Measurements from ENCODE around the gene WDR73. TPM values are rescaled to one million over a fixed set of nuclear protein-coding genes. Genes with fewer than 3 reads are reported as not detected.

The WDR73 gene
- total RNA-seq, 4 donors from 2014 or later = 14.4 to 54.3 (median 39.3) TPM

DNA sequence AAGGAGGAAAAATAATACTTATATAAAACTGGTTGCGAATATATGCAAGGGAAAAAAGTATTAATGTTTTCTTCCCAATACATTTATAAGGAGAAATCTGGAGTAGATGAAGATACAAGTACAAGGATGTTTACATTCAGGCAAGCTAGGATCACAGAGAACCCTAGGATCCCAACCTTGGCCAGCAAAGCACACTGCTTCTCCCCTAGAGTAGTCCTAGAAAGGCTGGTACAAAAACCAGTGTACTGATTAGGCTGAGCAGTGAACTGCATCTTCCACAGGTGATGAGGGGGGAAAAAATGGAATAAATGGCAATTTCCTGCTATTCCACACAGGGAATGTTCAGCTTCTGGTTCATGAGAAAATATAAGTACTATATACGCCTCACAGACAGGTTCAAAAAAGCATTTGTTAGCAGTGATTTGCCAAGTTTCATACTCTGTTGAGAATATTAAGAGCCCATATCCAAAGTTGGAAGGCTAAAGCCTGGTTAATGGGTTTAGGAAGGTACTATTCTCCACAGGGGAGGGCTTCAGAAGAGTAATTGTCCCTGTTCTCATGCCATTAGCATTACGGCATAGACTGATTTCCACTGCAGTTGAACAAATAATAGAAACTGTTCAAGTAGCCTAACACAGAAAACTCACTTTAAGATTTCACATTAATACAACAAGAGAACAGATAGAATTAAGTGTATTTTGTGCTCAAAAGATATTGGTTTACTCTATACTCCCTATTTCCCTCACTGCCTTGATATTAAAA lies 14.3 kb upstream of the WDR73 start:
- intact Hi-C loops (cut with DNase I; ENCODE audit: low total_unique reads) = no loop called here
- no peak for DNase-seq
- Histone ChIP-seq H3K9me3 (no peaks in the 10 kb centered on the region), H3K27ac (no peak overlapping the region), H3K4me1 (no peaks in the 10 kb centered on the region), H3K36me3 (no peaks in the 10 kb centered on the region), H3K4me3 (no peak overlapping the region), H3K27me3 (no peaks in the 10 kb centered on the region)
- TF ChIP-seq POLR2A (IDR thresholded peaks at IDR 0.05) = no peak
- TF ChIP-seq, protein P1, sequence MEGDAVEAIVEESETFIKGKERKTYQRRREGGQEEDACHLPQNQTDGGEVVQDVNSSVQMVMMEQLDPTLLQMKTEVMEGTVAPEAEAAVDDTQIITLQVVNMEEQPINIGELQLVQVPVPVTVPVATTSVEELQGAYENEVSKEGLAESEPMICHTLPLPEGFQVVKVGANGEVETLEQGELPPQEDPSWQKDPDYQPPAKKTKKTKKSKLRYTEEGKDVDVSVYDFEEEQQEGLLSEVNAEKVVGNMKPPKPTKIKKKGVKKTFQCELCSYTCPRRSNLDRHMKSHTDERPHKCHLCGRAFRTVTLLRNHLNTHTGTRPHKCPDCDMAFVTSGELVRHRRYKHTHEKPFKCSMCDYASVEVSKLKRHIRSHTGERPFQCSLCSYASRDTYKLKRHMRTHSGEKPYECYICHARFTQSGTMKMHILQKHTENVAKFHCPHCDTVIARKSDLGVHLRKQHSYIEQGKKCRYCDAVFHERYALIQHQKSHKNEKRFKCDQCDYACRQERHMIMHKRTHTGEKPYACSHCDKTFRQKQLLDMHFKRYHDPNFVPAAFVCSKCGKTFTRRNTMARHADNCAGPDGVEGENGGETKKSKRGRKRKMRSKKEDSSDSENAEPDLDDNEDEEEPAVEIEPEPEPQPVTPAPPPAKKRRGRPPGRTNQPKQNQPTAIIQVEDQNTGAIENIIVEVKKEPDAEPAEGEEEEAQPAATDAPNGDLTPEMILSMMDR (IDR thresholded peaks at IDR 0.05) = no peak

DNA sequence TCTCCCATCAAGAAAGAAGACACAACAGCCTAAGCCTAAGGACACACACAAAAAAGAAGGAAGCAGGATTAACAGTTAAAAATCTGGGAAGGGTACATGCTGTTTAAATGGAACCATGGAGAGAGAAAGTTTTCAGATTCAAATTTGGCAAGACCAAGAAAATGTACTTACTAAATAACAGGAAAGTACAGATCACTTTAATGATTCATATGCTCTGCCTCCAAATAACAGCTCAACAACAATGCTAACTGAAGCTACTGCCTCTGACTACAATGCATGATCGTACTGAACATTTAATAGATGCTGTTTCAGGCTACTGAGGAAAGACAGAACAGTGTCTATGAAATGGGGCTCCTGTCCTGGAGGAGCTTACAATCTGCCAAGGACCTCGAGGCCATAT lies 12.3 kb upstream of the WDR73 start:
- H3K4me3 ChIP-seq = no peak overlapping the region

GRCh38 chr15:84661001-84661400 lies 6.9 kb upstream of the WDR73 start:
- Histone ChIP-seq H3K27me3 (no peaks in the 10 kb centered on the region), H3K36me3 (no peaks in the 10 kb centered on the region), H3K27ac (no peak overlapping the region), H3K4me1 (no peaks in the 10 kb centered on the region), H3K9me3 (no peaks in the 10 kb centered on the region), H3K4me3 (no peak overlapping the region)
- intact Hi-C loops (cut with DNase I; ENCODE audit: low total_unique reads) = no loop called here
- no peak for TF ChIP-seq POLR2A (IDR thresholded peaks at IDR 0.05)
- TF ChIP-seq, protein P1 (IDR thresholded peaks at IDR 0.05) = no peak
- no peak for DNase-seq

More for the DNA sequence above, 12.3 kb upstream of the WDR73 start:
- no peaks in the 10 kb centered on the region for H3K36me3 ChIP-seq
- no peak for TF ChIP-seq POLR2A (IDR thresholded peaks at IDR 0.05)
- TF ChIP-seq, protein P1 (IDR thresholded peaks at IDR 0.05) = no peak
- no peaks in the 10 kb centered on the region for H3K9me3 ChIP-seq
- H3K4me1 ChIP-seq = no peaks in the 10 kb centered on the region
- no peak overlapping the region for H3K27ac ChIP-seq
- H3K27me3 ChIP-seq = no peaks in the 10 kb centered on the region
- DNase-seq = no peak
- intact Hi-C loops (cut with DNase I; ENCODE audit: low total_unique reads) = no loop called here

- TF ChIP-seq POLR2A (IDR thresholded peaks at IDR 0.05) = no peak
- TF ChIP-seq, protein P1 (IDR thresholded peaks at IDR 0.05) = no peak
- Histone ChIP-seq H3K4me1 (peaks cover 0 to 4% of the 10 kb centered on the region in 2 donors), H3K27me3 (no peaks in the 10 kb centered on the region), H3K36me3 (no peaks in the 10 kb centered on the region), H3K4me3 (no peak overlapping the region), H3K9me3 (no peaks in the 10 kb centered on the region), H3K27ac (no peak overlapping the region)
- no peak for DNase-seq
- intact Hi-C loops (cut with DNase I; ENCODE audit: low total_unique reads) = loop anchor here (10.0 kb wide), 2 partner anchors 55 to 265 kb away; partner anchors contain the start of gene ZSCAN2
Observed at GRCh38 chr15:84659904-84660781, 6.1 kb upstream of the WDR73 start.

Measured in uterus (tissue), 4 donors.